Embryonic facial prominence (tissue), 1 donor: Measurements from ENCODE around the gene LAMA2.

Experiments used
- DNase-seq: peaks from one replicate; pipeline ENCODE4 v3.0.0-alpha.2; 2016; ENCODE audit errors: extremely low spot score

Gene LAMA2

GRCh38 chr6:129492260-129492659 lies 609.3 kb downstream of the LAMA2 start:
- no peak for DNase-seq

GRCh38 chr6:129493354-129493902 lies 610.5 kb downstream of the LAMA2 start:
- DNase-seq = no peak

- no peak for DNase-seq
Observed at GRCh38 chr6:129494099-129494498, 611.2 kb downstream of the LAMA2 start.

GRCh38 chr6:129494586-129494985 lies 611.6 kb downstream of the LAMA2 start:
- no peak for DNase-seq

GRCh38 chr6:129495652-129496051 lies 612.7 kb downstream of the LAMA2 start:
- no peak for DNase-seq

- no peak for DNase-seq
Observed at GRCh38 chr6:129497481-129498441, 614.8 kb downstream of the LAMA2 start.

- no peak for DNase-seq
Observed at GRCh38 chr6:129498541-129498940, 615.6 kb downstream of the LAMA2 start.

GRCh38 chr6:129498950-129499842 lies 616.3 kb downstream of the LAMA2 start:
- peak; percentile 52 for DNase-seq

GRCh38 chr6:129499843-129500219 lies 616.9 kb downstream of the LAMA2 start:
- no peak for DNase-seq

GRCh38 chr6:129500958-129501739 lies 618.2 kb downstream of the LAMA2 start:
- DNase-seq = peak; percentile 47

GRCh38 chr6:129501740-129502660 lies 619.1 kb downstream of the LAMA2 start:
- DNase-seq = no peak

- no peak for DNase-seq
Observed at GRCh38 chr6:129504456-129504855, 621.5 kb downstream of the LAMA2 start.

- no peak for DNase-seq
Observed at GRCh38 chr6:129507059-129507807, 624.3 kb downstream of the LAMA2 start.

GRCh38 chr6:129507846-129508245 lies 624.9 kb downstream of the LAMA2 start:
- no peak for DNase-seq

GRCh38 chr6:129508477-129509145 lies 625.7 kb downstream of the LAMA2 start:
- DNase-seq = no peak

GRCh38 chr6:129510950-129511349 lies 628.0 kb downstream of the LAMA2 start:
- no peak for DNase-seq

- DNase-seq = peak; percentile 53
Observed at GRCh38 chr6:129513471-129513870, 630.5 kb downstream of the LAMA2 start.

GRCh38 chr6:129515004-129515403 lies 632.1 kb downstream of the LAMA2 start:
- no peak for DNase-seq

GRCh38 chr6:129516005-129516404 lies 633.1 kb downstream of the LAMA2 start:
- DNase-seq = no peak
